WTC11 (cell line): ENCODE results near the gene KIF6. TPM values are rescaled to one million over a fixed set of nuclear protein-coding genes. Genes with fewer than 3 reads are reported as not detected.

Source experiments
- ATAC-seq: fragments of 200-7000 bp; cut with Tn5 transposase; 2 replicates; pipeline ENCODE4 v1.10.0; 2021; ENCODE audit warnings: mild to moderate bottlenecking, moderate library complexity
- CTCF ChIA-PET: fragments of 300-600 bp; sonication (Branson Sonifier 250); formaldehyde crosslinking; loops from one replicate; lab custom pipeline; 2021; ENCODE audit warnings: antibody characterized with exemption; lab: Charles Lee
- POLR2A ChIA-PET: fragments of 350-600 bp; sonication (Branson Sonifier 250); formaldehyde crosslinking; loops from one replicate; lab custom pipeline; 2021; ENCODE audit warnings: antibody characterized with exemption; lab: Charles Lee
- DNase-seq: peaks from one replicate; pipeline ENCODE4 v3.0.0; 2021; ENCODE audit warnings: low spot score
- H3K27ac Mint-ChIP-seq: 2 replicates; pipeline ENCODE4 v1.8.0; 2021; ENCODE audit warnings: mixed read lengths
- H3K27me3 Mint-ChIP-seq: 2 replicates; pipeline ENCODE4 v1.8.0; 2021; ENCODE audit warnings: low read depth, mild to moderate bottlenecking, moderate library complexity, mixed read lengths
- H3K36me3 Mint-ChIP-seq: 2 replicates; pipeline ENCODE4 v1.8.0; 2021; ENCODE audit warnings: mixed read lengths
- H3K4me1 Mint-ChIP-seq: 2 replicates; pipeline ENCODE4 v1.8.0; 2022; ENCODE audit warnings: mixed read lengths
- H3K4me3 Mint-ChIP-seq: 2 replicates; pipeline ENCODE4 v1.8.0; 2021; ENCODE audit warnings: mild to moderate bottlenecking, moderate library complexity, mixed read lengths
- H3K9me3 Mint-ChIP-seq: 2 replicates; pipeline ENCODE4 v1.8.0; 2021; ENCODE audit warnings: mixed read lengths
- ATF1 ChIP-seq: sonication (generic); formaldehyde crosslinking; IDR thresholded peaks from 2 replicates; pipeline ENCODE4 v1.8.1; 2023; ENCODE audit warnings: mild to moderate bottlenecking, moderate library complexity, missing genetic modification reagents
- KAT7 ChIP-seq: sonication (generic); formaldehyde crosslinking; IDR thresholded peaks from 2 replicates; pipeline ENCODE4 v1.8.1; 2023; ENCODE audit warnings: missing genetic modification reagents, mild to moderate bottlenecking, borderline replicate concordance
- NFE2L1 ChIP-seq: sonication (generic); formaldehyde crosslinking; IDR thresholded peaks from 2 replicates; pipeline ENCODE4 v1.8.1; 2023; ENCODE audit warnings: missing genetic modification reagents
- NR2C2 ChIP-seq: sonication (generic); formaldehyde crosslinking; IDR thresholded peaks from 2 replicates; pipeline ENCODE4 v1.8.0; 2022; ENCODE audit warnings: mild to moderate bottlenecking, missing genetic modification reagents
- SP1 ChIP-seq: sonication (generic); formaldehyde crosslinking; conservative IDR thresholded peaks from 2 replicates; pipeline ENCODE4 v1.8.1; 2022; ENCODE audit warnings: missing genetic modification reagents
- total RNA-seq: library from RNA; stranded (reverse); gene quantifications from 3 replicates; pipeline ENCODE4 v1.2.3, GENCODE V29; 2021
- TF ChIP-seq, protein P1 (sequence below): sonication (generic); formaldehyde crosslinking; IDR thresholded peaks from 2 replicates; pipeline ENCODE4 v1.8.1; 2023; ENCODE audit warnings: mild to moderate bottlenecking, missing genetic modification reagents, borderline replicate concordance
- TF ChIP-seq, protein P2 (sequence below): sonication (generic); formaldehyde crosslinking; IDR thresholded peaks from 2 replicates; pipeline ENCODE4 v1.8.1; 2023; ENCODE audit warnings: mild to moderate bottlenecking, missing genetic modification reagents, moderate library complexity
- TF ChIP-seq, protein P3 (sequence below): sonication (generic); formaldehyde crosslinking; IDR thresholded peaks from 2 replicates; pipeline ENCODE4 v1.8.0; 2022; ENCODE audit warnings: mild to moderate bottlenecking, missing genetic modification reagents
- TF ChIP-seq, protein P4 (sequence below): fragments of 250-450 bp; sonication (Bioruptor Pico); IDR thresholded peaks from 2 replicates; pipeline ENCODE4 v1.9.0; 2021; ENCODE audit warnings: mild to moderate bottlenecking
- TF ChIP-seq, protein P5 (sequence below): sonication (generic); formaldehyde crosslinking; IDR thresholded peaks from 2 replicates; pipeline ENCODE4 v1.8.1; 2022; ENCODE audit warnings: low read depth, mild to moderate bottlenecking, moderate library complexity, missing genetic modification reagents, borderline replicate concordance
- TF ChIP-seq, protein P6 (sequence below): fragments of 250-450 bp; sonication (Bioruptor Pico); IDR thresholded peaks from 2 replicates; pipeline ENCODE4 v1.9.0; 2021; ENCODE audit warnings: mild to moderate bottlenecking
- TF ChIP-seq, protein P7 (sequence below): sonication (generic); formaldehyde crosslinking; IDR thresholded peaks from 2 replicates; pipeline ENCODE4 v1.8.1; 2022; ENCODE audit warnings: low read depth, missing genetic modification reagents, borderline replicate concordance

The KIF6 gene
- total RNA-seq, 1 experiment from 2014 or later: 0.57 TPM

DNA sequence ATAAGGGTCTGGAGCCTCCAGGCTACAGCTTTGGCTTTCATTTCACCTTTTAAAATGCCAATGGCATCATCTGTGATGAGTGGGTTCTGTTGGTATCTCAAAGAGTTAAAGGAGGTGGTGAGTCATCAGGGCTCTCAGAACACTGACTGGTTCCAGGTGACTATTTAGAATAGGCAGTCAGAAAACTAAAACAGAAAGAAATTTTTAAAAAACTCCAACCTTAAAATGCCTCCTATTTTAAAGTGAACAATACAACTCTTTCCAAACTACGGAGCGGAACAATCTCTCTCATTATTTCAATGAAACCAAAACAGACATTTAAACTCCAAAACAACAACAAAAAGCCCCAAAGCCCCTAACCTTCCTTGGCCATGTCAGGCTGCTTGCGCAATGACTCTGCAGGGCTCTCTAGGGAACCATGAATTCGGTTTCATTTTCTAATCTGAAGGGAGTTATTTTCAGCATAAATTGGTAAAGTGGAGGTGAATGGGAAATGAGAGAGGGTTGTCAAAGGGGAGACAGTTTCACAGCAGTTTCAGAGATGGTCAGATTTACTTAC is 194.9 kb downstream of the KIF6 start (continued):
- TF ChIP-seq, protein P1, sequence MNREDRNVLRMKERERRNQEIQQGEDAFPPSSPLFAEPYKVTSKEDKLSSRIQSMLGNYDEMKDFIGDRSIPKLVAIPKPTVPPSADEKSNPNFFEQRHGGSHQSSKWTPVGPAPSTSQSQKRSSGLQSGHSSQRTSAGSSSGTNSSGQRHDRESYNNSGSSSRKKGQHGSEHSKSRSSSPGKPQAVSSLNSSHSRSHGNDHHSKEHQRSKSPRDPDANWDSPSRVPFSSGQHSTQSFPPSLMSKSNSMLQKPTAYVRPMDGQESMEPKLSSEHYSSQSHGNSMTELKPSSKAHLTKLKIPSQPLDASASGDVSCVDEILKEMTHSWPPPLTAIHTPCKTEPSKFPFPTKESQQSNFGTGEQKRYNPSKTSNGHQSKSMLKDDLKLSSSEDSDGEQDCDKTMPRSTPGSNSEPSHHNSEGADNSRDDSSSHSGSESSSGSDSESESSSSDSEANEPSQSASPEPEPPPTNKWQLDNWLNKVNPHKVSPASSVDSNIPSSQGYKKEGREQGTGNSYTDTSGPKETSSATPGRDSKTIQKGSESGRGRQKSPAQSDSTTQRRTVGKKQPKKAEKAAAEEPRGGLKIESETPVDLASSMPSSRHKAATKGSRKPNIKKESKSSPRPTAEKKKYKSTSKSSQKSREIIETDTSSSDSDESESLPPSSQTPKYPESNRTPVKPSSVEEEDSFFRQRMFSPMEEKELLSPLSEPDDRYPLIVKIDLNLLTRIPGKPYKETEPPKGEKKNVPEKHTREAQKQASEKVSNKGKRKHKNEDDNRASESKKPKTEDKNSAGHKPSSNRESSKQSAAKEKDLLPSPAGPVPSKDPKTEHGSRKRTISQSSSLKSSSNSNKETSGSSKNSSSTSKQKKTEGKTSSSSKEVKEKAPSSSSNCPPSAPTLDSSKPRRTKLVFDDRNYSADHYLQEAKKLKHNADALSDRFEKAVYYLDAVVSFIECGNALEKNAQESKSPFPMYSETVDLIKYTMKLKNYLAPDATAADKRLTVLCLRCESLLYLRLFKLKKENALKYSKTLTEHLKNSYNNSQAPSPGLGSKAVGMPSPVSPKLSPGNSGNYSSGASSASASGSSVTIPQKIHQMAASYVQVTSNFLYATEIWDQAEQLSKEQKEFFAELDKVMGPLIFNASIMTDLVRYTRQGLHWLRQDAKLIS (CRISPR knock-in tag): no peak

DNA sequence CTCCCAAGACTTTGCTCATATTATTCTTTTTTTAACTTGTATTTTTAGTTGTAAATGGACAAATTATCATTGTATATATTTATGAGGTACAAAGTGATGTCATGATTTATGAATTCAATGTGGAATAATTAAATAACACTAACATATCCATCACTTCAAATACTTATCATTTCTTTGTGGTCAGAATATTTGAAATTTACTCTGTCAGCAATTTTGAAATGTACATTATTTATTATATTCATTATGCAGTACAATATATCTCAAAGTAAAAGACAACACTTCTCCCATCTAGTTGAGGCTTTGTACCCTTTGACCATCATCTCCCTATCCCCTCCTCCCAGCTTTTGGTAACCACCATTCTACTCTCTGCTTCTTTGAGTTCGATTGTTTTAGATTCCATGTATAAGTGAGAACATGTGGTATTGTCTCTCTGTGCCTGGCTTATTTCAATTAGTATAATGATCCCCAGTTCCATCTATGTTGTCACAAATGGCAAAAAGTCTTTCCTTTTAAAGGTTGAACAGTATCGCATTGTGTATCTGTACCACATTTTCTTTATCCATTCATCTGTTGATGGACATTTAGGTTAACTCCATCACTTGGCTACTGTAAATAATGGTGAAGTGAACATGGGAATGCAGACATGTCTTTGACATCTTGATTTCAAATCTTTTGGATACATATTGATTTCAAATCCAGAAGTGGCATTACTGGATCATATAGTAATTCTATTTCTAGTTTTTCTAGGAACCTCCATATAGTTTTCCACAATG is 197.2 kb downstream of the KIF6 start:
- CTCF ChIA-PET: no interaction called here
- H3K36me3 Mint-ChIP-seq: peaks cover 16% of the 10 kb centered on the region
- peaks cover 2% of the 10 kb centered on the region; the same call in 1 of the 2 replicates for H3K4me1 Mint-ChIP-seq
- ATAC-seq (no peak), DNase-seq (no peak)
- POLR2A ChIA-PET: no interaction called here
- TF ChIP-seq, protein P1 (CRISPR knock-in tag): no peak
- TF ChIP-seq, protein P2, sequence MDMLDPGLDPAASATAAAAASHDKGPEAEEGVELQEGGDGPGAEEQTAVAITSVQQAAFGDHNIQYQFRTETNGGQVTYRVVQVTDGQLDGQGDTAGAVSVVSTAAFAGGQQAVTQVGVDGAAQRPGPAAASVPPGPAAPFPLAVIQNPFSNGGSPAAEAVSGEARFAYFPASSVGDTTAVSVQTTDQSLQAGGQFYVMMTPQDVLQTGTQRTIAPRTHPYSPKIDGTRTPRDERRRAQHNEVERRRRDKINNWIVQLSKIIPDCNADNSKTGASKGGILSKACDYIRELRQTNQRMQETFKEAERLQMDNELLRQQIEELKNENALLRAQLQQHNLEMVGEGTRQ (CRISPR knock-in tag): no peak
- no peak for TF ChIP-seq NFE2L1
- TF ChIP-seq, protein P3, sequence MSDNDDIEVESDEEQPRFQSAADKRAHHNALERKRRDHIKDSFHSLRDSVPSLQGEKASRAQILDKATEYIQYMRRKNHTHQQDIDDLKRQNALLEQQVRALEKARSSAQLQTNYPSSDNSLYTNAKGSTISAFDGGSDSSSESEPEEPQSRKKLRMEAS (CRISPR knock-in tag): no peak
- TF ChIP-seq, protein P4, sequence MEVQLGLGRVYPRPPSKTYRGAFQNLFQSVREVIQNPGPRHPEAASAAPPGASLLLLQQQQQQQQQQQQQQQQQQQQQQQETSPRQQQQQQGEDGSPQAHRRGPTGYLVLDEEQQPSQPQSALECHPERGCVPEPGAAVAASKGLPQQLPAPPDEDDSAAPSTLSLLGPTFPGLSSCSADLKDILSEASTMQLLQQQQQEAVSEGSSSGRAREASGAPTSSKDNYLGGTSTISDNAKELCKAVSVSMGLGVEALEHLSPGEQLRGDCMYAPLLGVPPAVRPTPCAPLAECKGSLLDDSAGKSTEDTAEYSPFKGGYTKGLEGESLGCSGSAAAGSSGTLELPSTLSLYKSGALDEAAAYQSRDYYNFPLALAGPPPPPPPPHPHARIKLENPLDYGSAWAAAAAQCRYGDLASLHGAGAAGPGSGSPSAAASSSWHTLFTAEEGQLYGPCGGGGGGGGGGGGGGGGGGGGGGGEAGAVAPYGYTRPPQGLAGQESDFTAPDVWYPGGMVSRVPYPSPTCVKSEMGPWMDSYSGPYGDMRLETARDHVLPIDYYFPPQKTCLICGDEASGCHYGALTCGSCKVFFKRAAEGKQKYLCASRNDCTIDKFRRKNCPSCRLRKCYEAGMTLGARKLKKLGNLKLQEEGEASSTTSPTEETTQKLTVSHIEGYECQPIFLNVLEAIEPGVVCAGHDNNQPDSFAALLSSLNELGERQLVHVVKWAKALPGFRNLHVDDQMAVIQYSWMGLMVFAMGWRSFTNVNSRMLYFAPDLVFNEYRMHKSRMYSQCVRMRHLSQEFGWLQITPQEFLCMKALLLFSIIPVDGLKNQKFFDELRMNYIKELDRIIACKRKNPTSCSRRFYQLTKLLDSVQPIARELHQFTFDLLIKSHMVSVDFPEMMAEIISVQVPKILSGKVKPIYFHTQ: no peak
- TF ChIP-seq, protein P5, sequence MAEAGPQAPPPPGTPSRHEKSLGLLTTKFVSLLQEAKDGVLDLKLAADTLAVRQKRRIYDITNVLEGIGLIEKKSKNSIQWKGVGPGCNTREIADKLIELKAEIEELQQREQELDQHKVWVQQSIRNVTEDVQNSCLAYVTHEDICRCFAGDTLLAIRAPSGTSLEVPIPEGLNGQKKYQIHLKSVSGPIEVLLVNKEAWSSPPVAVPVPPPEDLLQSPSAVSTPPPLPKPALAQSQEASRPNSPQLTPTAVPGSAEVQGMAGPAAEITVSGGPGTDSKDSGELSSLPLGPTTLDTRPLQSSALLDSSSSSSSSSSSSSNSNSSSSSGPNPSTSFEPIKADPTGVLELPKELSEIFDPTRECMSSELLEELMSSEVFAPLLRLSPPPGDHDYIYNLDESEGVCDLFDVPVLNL (CRISPR knock-in tag): no peak
- TF ChIP-seq ATF1 (CRISPR knock-in tag): no peak
- TF ChIP-seq SP1 (CRISPR knock-in tag): no peak
- no peak for TF ChIP-seq KAT7 (CRISPR knock-in tag)
- TF ChIP-seq, protein P6, sequence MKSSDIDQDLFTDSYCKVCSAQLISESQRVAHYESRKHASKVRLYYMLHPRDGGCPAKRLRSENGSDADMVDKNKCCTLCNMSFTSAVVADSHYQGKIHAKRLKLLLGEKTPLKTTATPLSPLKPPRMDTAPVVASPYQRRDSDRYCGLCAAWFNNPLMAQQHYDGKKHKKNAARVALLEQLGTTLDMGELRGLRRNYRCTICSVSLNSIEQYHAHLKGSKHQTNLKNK (CRISPR knock-in tag): no peak
- TF ChIP-seq, protein P7, sequence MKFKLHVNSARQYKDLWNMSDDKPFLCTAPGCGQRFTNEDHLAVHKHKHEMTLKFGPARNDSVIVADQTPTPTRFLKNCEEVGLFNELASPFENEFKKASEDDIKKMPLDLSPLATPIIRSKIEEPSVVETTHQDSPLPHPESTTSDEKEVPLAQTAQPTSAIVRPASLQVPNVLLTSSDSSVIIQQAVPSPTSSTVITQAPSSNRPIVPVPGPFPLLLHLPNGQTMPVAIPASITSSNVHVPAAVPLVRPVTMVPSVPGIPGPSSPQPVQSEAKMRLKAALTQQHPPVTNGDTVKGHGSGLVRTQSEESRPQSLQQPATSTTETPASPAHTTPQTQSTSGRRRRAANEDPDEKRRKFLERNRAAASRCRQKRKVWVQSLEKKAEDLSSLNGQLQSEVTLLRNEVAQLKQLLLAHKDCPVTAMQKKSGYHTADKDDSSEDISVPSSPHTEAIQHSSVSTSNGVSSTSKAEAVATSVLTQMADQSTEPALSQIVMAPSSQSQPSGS: no peak
- TF ChIP-seq NR2C2 (CRISPR knock-in tag): no peak
- TF ChIP-seq, all 79 proteins: peak for 0
- H3K9me3 Mint-ChIP-seq: peaks cover 33% of the 10 kb centered on the region
- H3K4me3 Mint-ChIP-seq: no peak overlapping the region
- no peak overlapping the region for H3K27ac Mint-ChIP-seq
- H3K27me3 Mint-ChIP-seq: no peaks in the 10 kb centered on the region; the same call in none of the 2 replicates
